Measurements from ENCODE around the gene MRPS5.

Gene MRPS5

DNA sequence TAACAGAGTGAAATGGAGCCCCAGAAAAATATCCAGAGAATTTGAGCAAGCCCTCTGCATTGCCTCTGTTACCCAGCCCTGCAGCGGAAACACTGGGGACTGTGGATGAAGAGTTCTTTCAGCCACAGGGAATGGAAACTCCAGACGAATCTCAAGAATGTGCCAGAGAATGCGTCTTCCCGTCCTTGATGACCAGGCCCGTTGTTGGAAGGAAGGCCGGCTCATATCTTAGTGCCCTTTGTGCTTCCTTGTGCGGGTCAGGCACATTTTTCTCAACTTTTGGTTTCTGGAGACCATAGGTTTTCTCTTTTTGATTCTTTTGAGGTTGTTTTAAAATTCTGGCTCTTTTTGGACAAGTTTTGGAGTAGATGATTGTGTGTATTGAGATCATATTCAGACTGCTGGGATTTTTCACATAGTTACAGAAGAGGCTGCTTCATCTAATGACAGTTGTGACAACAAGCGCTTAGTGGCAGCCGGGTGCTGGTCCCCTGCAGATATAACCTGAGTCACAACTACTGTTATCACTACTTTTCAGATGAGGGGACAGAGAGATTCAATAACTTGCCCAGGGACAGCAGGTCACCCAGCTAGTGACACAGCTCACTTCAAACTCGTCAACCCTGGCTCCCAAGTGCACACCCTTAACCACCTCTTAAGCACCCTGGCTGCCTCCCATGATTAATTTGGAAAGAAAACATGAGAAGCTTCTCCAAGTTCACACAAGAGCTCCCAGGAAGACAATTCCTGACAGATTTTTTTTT is 80.4 kb downstream of the MRPS5 start:
- TF ChIP-seq TAF1 (IDR thresholded peaks at IDR 0.05; ENCODE audit: borderline replicate concordance, insufficient read depth, low read length) (no peak), FOXP2 (optimal IDR thresholded peaks at IDR 0.05; ENCODE audit: borderline replicate concordance, extremely low read depth, extremely low read length, insufficient read depth) (no peak), SIN3A (IDR thresholded peaks at IDR 0.05; ENCODE audit: borderline replicate concordance, insufficient read depth, low read length) (no peak), POLR2AphosphoS5 (IDR thresholded peaks at IDR 0.05; ENCODE audit: low read depth, low read length) (no peak)
- TF ChIP-seq, protein P1, sequence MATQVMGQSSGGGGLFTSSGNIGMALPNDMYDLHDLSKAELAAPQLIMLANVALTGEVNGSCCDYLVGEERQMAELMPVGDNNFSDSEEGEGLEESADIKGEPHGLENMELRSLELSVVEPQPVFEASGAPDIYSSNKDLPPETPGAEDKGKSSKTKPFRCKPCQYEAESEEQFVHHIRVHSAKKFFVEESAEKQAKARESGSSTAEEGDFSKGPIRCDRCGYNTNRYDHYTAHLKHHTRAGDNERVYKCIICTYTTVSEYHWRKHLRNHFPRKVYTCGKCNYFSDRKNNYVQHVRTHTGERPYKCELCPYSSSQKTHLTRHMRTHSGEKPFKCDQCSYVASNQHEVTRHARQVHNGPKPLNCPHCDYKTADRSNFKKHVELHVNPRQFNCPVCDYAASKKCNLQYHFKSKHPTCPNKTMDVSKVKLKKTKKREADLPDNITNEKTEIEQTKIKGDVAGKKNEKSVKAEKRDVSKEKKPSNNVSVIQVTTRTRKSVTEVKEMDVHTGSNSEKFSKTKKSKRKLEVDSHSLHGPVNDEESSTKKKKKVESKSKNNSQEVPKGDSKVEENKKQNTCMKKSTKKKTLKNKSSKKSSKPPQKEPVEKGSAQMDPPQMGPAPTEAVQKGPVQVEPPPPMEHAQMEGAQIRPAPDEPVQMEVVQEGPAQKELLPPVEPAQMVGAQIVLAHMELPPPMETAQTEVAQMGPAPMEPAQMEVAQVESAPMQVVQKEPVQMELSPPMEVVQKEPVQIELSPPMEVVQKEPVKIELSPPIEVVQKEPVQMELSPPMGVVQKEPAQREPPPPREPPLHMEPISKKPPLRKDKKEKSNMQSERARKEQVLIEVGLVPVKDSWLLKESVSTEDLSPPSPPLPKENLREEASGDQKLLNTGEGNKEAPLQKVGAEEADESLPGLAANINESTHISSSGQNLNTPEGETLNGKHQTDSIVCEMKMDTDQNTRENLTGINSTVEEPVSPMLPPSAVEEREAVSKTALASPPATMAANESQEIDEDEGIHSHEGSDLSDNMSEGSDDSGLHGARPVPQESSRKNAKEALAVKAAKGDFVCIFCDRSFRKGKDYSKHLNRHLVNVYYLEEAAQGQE (IDR thresholded peaks at IDR 0.05; ENCODE audit: insufficient read depth in 1 of 2, low read depth in 2 of 2, low read length in 2 of 2) = no peak

DNA sequence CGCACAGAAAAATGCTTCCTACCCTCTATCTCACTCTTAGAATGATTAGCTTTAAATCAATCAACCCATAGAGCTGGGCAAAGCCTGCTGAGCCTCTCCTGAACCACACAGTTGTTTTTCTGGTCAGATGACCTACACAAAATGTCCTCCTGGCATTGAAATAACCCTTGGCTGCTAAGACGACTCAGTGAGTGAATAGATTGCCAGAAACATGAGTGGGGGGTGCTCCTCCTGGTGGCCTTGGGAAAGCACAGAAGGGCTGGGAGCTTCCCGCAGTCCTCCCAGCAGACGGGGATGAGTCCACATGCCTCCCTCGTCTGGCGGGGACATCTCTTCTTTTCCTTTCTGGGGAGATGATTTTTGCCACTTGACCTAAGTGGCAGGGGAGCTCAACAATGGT is 81.2 kb downstream of the MRPS5 start:
- no peak for TF ChIP-seq POLR2AphosphoS5 (IDR thresholded peaks at IDR 0.05; ENCODE audit: low read depth, low read length)
- no peak for TF ChIP-seq TAF1 (IDR thresholded peaks at IDR 0.05; ENCODE audit: borderline replicate concordance, insufficient read depth, low read length)
- TF ChIP-seq, protein P1 (IDR thresholded peaks at IDR 0.05; ENCODE audit: insufficient read depth in 1 of 2, low read depth in 2 of 2, low read length in 2 of 2) = no peak
- TF ChIP-seq SIN3A (IDR thresholded peaks at IDR 0.05; ENCODE audit: borderline replicate concordance, insufficient read depth, low read length) = no peak
- no peak for TF ChIP-seq FOXP2 (optimal IDR thresholded peaks at IDR 0.05; ENCODE audit: borderline replicate concordance, extremely low read depth, extremely low read length, insufficient read depth)

DNA sequence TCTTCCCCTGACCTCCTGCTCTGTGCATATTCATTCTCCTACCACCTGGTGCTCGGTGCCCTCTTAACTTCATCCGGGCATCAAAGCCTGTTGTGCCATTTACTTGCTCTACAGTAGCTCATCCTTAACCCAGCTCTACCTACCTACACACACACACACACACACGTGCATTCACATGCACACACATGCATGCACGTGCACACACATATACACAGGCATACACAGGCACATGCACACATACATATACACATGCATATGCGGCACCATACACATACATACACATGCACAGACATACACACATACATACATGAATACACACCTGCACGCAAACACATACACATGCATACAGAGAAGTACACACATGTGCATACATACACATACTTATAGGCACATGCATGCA is 81.6 kb downstream of the MRPS5 start:
- TF ChIP-seq TAF1 (IDR thresholded peaks at IDR 0.05; ENCODE audit: borderline replicate concordance, insufficient read depth, low read length) = no peak
- TF ChIP-seq FOXP2 (optimal IDR thresholded peaks at IDR 0.05; ENCODE audit: borderline replicate concordance, extremely low read depth, extremely low read length, insufficient read depth) = no peak

DNA sequence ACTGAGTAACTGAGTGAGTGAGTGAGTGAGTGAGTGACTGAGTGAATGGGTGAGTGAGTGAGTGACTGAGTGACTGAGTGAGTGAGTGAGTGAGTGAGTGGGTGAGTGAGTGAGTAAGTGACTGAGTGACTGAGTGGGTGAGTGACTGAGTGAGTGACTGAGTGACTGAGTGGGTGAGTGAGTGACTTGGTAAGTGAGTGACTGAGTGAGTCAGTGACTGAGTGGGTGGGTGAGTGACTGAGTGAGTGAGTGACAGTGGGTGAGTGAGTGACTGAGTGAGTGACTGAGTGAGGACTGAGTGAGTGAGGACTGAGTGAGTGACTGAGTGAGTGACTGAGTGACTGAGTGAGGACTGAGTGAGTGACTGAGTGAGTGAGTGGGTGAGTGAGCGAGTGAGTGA is 82.2 kb downstream of the MRPS5 start:
- TF ChIP-seq FOXP2 (optimal IDR thresholded peaks at IDR 0.05; ENCODE audit: borderline replicate concordance, extremely low read depth, extremely low read length, insufficient read depth) (no peak), SIN3A (IDR thresholded peaks at IDR 0.05; ENCODE audit: borderline replicate concordance, insufficient read depth, low read length) (no peak), TAF1 (IDR thresholded peaks at IDR 0.05; ENCODE audit: borderline replicate concordance, insufficient read depth, low read length) (no peak), POLR2AphosphoS5 (IDR thresholded peaks at IDR 0.05; ENCODE audit: low read depth, low read length) (no peak)
- TF ChIP-seq, protein P1 (IDR thresholded peaks at IDR 0.05; ENCODE audit: insufficient read depth in 1 of 2, low read depth in 2 of 2, low read length in 2 of 2) = no peak

DNA sequence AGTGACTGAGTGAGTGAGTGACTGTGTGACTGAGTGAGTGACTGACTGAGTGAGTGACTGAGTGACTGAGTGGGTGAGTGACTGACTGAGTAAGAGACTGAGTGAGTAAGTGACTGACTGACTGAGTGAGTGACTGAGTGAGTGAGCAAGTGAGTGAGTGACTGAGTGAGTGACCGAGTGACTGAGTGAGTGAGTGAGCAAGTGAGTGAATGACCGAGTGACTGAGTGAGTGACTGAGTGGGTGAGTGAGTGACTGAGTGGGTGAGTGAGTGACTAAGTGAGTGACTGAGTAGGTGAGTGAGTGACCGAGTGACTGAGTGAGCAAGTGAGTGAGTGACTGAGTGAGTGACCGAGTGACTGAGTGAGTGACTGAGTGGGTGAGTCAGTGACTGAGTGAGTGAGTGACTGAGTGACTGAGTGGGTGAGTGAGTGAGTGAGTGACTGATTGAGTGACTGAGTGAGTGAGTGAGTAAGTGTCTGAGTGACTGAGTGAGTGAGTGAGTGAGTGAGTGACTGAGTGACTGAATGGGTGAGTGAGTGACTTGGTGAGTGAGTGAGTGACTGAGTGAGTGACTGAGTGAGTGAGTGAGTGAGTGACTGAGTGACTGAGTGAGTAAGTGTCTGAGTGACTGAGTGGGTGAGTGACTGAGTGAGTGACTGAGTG is 82.8 kb downstream of the MRPS5 start:
- TF ChIP-seq POLR2AphosphoS5 (IDR thresholded peaks at IDR 0.05; ENCODE audit: low read depth, low read length) (no peak), FOXP2 (optimal IDR thresholded peaks at IDR 0.05; ENCODE audit: borderline replicate concordance, extremely low read depth, extremely low read length, insufficient read depth) (no peak), SIN3A (IDR thresholded peaks at IDR 0.05; ENCODE audit: borderline replicate concordance, insufficient read depth, low read length) (no peak), TAF1 (IDR thresholded peaks at IDR 0.05; ENCODE audit: borderline replicate concordance, insufficient read depth, low read length) (no peak)
- TF ChIP-seq, protein P1 (IDR thresholded peaks at IDR 0.05; ENCODE audit: insufficient read depth in 1 of 2, low read depth in 2 of 2, low read length in 2 of 2) = no peak
